ENCODE data around the gene KCNK16.

KCNK16 gene
- total RNA-seq = 0 reads per million in 9 experiments

GRCh38 chr6:39322306-39322850 is at the start of gene KCNK16:
TSS of gene KCNK16 (minus strand) at chr6:39322702. CDS start at chr6:39322540, 162 bp downstream.
- Mint-ChIP-seq H3K27ac (no peak within 1 kb of the TSS), H3K9me3 (no peaks in the 10 kb centered on the region), H3K4me1 (ENCODE audit: low read depth in 2 of 2) (peaks cover 0 to 5% of the 10 kb centered on the region in 2 donors), H3K27me3 (peaks cover 56 to 88% of the 10 kb centered on the region in 2 donors), H3K4me3 (no peak within 1 kb of the TSS), H3K36me3 (ENCODE audit: insufficient read depth) (no peaks in the 10 kb centered on the region)
- DNase-seq (no peak), ATAC-seq (replicated peaks) (no peak)

GRCh38 chr6:39370390-39370789 is 47.9 kb upstream of the KCNK16 start:
- no peak overlapping the region for H3K27ac Mint-ChIP-seq
- no peaks in the 10 kb centered on the region for H3K9me3 Mint-ChIP-seq
- no peak overlapping the region for H3K4me3 Mint-ChIP-seq
- H3K4me1 Mint-ChIP-seq (ENCODE audit: low read depth in 2 of 2) = no peaks in the 10 kb centered on the region
- no peaks in the 10 kb centered on the region for H3K36me3 Mint-ChIP-seq (ENCODE audit: insufficient read depth)
- ATAC-seq (replicated peaks) = no peak
- H3K27me3 Mint-ChIP-seq = peaks cover 34 to 71% of the 10 kb centered on the region in 2 donors
- no peak for DNase-seq

GRCh38 chr6:39369987-39370386 is 47.5 kb upstream of the KCNK16 start:
- Mint-ChIP-seq H3K4me3 (no peak overlapping the region), H3K4me1 (ENCODE audit: low read depth in 2 of 2) (no peaks in the 10 kb centered on the region), H3K36me3 (ENCODE audit: insufficient read depth) (no peaks in the 10 kb centered on the region), H3K27ac (no peak overlapping the region), H3K27me3 (peaks cover 34 to 71% of the 10 kb centered on the region in 2 donors), H3K9me3 (no peaks in the 10 kb centered on the region)
- ATAC-seq (replicated peaks) = no peak
- no peak for DNase-seq

DNA sequence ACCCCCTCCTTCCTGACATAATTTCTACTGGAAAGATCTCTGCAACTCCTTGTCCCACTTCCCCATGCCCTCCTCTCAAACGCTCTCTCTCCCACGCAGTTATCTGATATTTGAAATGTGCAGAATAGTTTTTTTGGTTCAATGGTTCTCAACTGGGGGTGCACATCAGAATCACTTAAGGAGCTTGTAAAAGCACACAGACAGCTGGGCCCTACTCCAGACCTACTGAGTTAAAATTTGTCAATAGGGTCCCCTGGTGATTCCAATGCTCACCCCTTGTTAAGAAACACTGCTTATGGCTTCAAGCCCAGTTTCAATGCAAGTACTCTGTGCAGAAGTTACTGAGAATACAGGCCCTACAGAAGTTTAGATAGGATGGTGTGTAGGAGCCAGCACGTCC is 45.2 kb upstream of the KCNK16 start:
- DNase-seq (no peak), ATAC-seq (replicated peaks) (no peak)
- H3K27me3 Mint-ChIP-seq = peaks cover 49 to 83% of the 10 kb centered on the region in 2 donors
- no peak overlapping the region for H3K4me3 Mint-ChIP-seq
- H3K27ac Mint-ChIP-seq = no peak overlapping the region
- peaks cover 0 to 3% of the 10 kb centered on the region in 2 donors for H3K4me1 Mint-ChIP-seq (ENCODE audit: low read depth in 2 of 2)
- no peaks in the 10 kb centered on the region for H3K36me3 Mint-ChIP-seq (ENCODE audit: insufficient read depth)
- H3K9me3 Mint-ChIP-seq = no peaks in the 10 kb centered on the region

GRCh38 chr6:39366931-39367618 is 44.6 kb upstream of the KCNK16 start:
- Mint-ChIP-seq H3K36me3 (ENCODE audit: insufficient read depth) (no peaks in the 10 kb centered on the region), H3K4me3 (no peak overlapping the region), H3K27me3 (peaks cover 49 to 88% of the 10 kb centered on the region in 2 donors), H3K4me1 (ENCODE audit: low read depth in 2 of 2) (peaks cover 0 to 5% of the 10 kb centered on the region in 2 donors), H3K27ac (no peak overlapping the region), H3K9me3 (no peaks in the 10 kb centered on the region)
- ATAC-seq (replicated peaks) = no peak
- DNase-seq = no peak

GRCh38 chr6:39365281-39366074 is 43.0 kb upstream of the KCNK16 start:
- peaks cover 50 to 88% of the 10 kb centered on the region in 2 donors for H3K27me3 Mint-ChIP-seq
- no peak overlapping the region for H3K27ac Mint-ChIP-seq
- H3K36me3 Mint-ChIP-seq (ENCODE audit: insufficient read depth) = no peaks in the 10 kb centered on the region
- H3K4me3 Mint-ChIP-seq = no peak overlapping the region
- DNase-seq (no peak), ATAC-seq (replicated peaks) (no peak)
- H3K4me1 Mint-ChIP-seq (ENCODE audit: low read depth in 2 of 2) = peaks cover 0 to 7% of the 10 kb centered on the region in 2 donors
- H3K9me3 Mint-ChIP-seq = no peaks in the 10 kb centered on the region

DNA sequence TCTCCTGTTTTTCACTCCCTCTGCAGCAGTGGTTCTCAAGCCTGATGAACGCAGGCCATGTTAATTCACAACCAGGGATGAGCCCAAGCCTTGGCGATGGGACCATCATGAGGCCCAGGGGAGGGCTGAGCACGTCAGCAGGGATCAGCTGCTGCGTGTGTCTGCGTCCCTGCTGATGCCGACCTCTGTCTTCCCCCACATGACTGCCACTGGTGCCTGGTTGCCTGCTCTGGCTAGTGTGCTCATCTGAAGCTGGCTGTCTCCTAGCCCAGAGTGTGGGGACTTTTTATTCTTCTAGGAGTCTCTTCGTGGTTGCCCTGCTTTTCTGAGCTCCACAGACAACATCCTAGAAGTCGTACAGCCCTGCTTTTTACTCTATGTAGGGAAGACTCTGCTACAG is 40.8 kb upstream of the KCNK16 start:
- peaks cover 36 to 71% of the 10 kb centered on the region in 2 donors for H3K27me3 Mint-ChIP-seq
- no peak overlapping the region for H3K4me3 Mint-ChIP-seq
- H3K4me1 Mint-ChIP-seq (ENCODE audit: low read depth in 2 of 2) = peaks cover 0 to 7% of the 10 kb centered on the region in 2 donors
- DNase-seq = no peak
- no peaks in the 10 kb centered on the region for H3K36me3 Mint-ChIP-seq (ENCODE audit: insufficient read depth)
- ATAC-seq (replicated peaks) = no peak
- H3K9me3 Mint-ChIP-seq = no peaks in the 10 kb centered on the region
- no peak overlapping the region for H3K27ac Mint-ChIP-seq

GRCh38 chr6:39362487-39362865 is 40.0 kb upstream of the KCNK16 start:
- no peak for ATAC-seq (replicated peaks)
- Mint-ChIP-seq H3K4me1 (ENCODE audit: low read depth in 2 of 2) (peaks cover 0 to 7% of the 10 kb centered on the region in 2 donors), H3K27me3 (peaks cover 36 to 71% of the 10 kb centered on the region in 2 donors), H3K27ac (no peak overlapping the region), H3K9me3 (no peaks in the 10 kb centered on the region), H3K4me3 (no peak overlapping the region), H3K36me3 (ENCODE audit: insufficient read depth) (no peaks in the 10 kb centered on the region)
- DNase-seq = no peak

- no peak overlapping the region for H3K4me3 Mint-ChIP-seq
- H3K4me1 Mint-ChIP-seq (ENCODE audit: low read depth in 2 of 2) = peaks cover 0 to 7% of the 10 kb centered on the region in 2 donors
- no peaks in the 10 kb centered on the region for H3K9me3 Mint-ChIP-seq
- ATAC-seq (replicated peaks) = peak; percentile 40
- H3K36me3 Mint-ChIP-seq (ENCODE audit: insufficient read depth) = no peaks in the 10 kb centered on the region
- H3K27ac Mint-ChIP-seq = no peak overlapping the region
- H3K27me3 Mint-ChIP-seq = peaks cover 36 to 71% of the 10 kb centered on the region in 2 donors
- peak in 2 of 3 experiments; percentile 15 to 18 for DNase-seq
Measured at GRCh38 chr6:39361657-39362486, 39.4 kb upstream of the KCNK16 start.

DNA sequence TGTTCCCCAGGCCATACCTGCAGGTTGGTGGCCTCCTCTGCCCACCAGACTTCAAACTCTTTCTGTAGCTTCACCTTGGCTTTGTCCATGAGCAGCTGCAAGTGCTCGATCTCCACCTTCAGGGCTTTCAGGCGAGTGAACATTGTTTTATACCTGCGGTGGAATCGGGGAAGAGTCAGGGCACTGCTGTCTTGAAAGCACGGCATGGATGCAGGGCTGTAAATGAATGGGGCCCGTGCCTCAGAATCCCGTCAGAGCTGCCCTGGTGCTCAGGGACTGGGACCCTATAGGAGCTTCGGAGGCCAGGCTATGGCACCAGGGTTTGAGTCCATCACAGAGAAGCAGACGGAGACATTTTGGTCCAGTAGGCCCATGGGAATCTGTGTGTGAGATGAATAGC is 37.9 kb upstream of the KCNK16 start:
- H3K27me3 Mint-ChIP-seq = peaks cover 27 to 63% of the 10 kb centered on the region in 2 donors
- DNase-seq (no peak), ATAC-seq (replicated peaks) (no peak)
- peaks cover 0 to 7% of the 10 kb centered on the region in 2 donors for H3K4me1 Mint-ChIP-seq (ENCODE audit: low read depth in 2 of 2)
- H3K27ac Mint-ChIP-seq = no peak overlapping the region
- no peaks in the 10 kb centered on the region for H3K9me3 Mint-ChIP-seq
- no peak overlapping the region for H3K4me3 Mint-ChIP-seq
- no peaks in the 10 kb centered on the region for H3K36me3 Mint-ChIP-seq (ENCODE audit: insufficient read depth)

DNA sequence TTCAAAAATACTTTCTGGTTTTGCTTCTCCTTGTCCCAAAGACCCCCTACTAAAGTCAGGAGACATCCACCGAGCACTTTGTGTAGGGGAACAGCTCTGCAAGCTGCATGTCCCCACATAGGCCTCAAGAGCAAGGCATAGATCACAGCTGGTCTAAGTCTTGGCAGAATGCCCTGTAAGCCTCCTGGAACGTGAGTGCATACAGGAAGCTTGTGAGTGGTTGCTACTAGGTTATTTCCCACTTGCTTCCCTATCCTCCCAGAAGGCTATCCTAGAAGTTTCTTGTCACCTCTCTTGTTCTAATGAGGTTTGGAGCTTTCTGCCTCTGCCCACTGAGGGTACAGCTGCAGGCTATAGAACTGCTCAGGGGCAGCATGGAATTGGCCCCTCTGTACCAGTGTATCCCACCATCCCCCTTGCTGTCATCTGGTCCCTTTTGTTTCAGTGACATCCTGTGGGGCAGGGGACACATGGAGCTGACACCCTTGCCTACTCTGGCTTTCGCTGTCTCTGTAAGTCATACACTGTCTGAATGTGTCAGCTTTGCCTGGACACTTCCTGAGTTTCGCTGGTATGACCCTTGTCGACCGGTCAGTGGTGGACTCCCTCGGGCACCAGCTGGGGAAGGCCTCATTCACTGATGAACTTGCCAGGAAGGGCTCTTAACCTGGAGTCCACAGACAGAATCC is 35.6 kb upstream of the KCNK16 start:
- DNase-seq = no peak
- Mint-ChIP-seq H3K27ac (no peak overlapping the region), H3K27me3 (peaks cover 13 to 57% of the 10 kb centered on the region in 2 donors), H3K4me1 (ENCODE audit: low read depth in 2 of 2) (peaks cover 0 to 4% of the 10 kb centered on the region in 2 donors), H3K9me3 (no peaks in the 10 kb centered on the region), H3K36me3 (ENCODE audit: insufficient read depth) (no peaks in the 10 kb centered on the region), H3K4me3 (no peak overlapping the region)
- ATAC-seq (replicated peaks) = no peak

- no peaks in the 10 kb centered on the region for H3K9me3 Mint-ChIP-seq
- no peaks in the 10 kb centered on the region for H3K4me1 Mint-ChIP-seq (ENCODE audit: low read depth in 2 of 2)
- H3K4me3 Mint-ChIP-seq = no peak overlapping the region
- DNase-seq = no peak
- H3K36me3 Mint-ChIP-seq (ENCODE audit: insufficient read depth) = no peaks in the 10 kb centered on the region
- ATAC-seq (replicated peaks) = no peak
- H3K27ac Mint-ChIP-seq = no peak overlapping the region
- peaks cover 0 to 35% of the 10 kb centered on the region in 2 donors for H3K27me3 Mint-ChIP-seq
Measured at GRCh38 chr6:39353698-39354315, 31.3 kb upstream of the KCNK16 start.
